K562 (cell line): ENCODE results near the gene LRRC14B. TPM values are rescaled to one million over a fixed set of nuclear protein-coding genes. Genes with fewer than 3 reads are reported as not detected.

Experiments used
- ARHGAP35 ChIP-seq: fragments of 450-650 bp; IDR thresholded peaks from 2 replicates; pipeline ENCODE4 v1.6.1; 2018; ENCODE audit not compliant: partially characterized antibody
- ARID1B ChIP-seq: fragments of 450-650 bp; IDR thresholded peaks from 2 replicates; pipeline ENCODE4 v1.6.1; 2016; ENCODE audit warnings: antibody characterized with exemption, mild to moderate bottlenecking, inconsistent platforms
- ATF1 ChIP-seq, 2 experiments: fragments of 450-650 bp in 1 of 2; IDR thresholded peaks; 2 replicates each; pipeline ENCODE4 v1.6.1; 2016; ENCODE audit warnings: missing compliant biosample characterization in 1 of 2, missing genetic modification characterization in 1 of 2
- ATF6 ChIP-seq: sonication (generic); formaldehyde crosslinking; IDR thresholded peaks from 2 replicates; pipeline ENCODE4 v1.4.0; 2020; ENCODE audit warnings: mild to moderate bottlenecking, missing genetic modification reagents
- ATF7 ChIP-seq: fragments of 450-650 bp; IDR thresholded peaks from 2 replicates; pipeline ENCODE4 v1.7.1; 2014; ENCODE audit warnings: mild to moderate bottlenecking, moderate library complexity
- CSDE1 ChIP-seq, 2 experiments: fragments of 450-650 bp; IDR thresholded peaks; 2 replicates each; pipeline ENCODE4 v1.6.1; 2016; ENCODE audit warnings: mild to moderate bottlenecking in 1 of 2
- CTBP1 ChIP-seq: fragments of 450-650 bp; IDR thresholded peaks from 2 replicates; pipeline ENCODE4 v1.6.1; 2016; ENCODE audit warnings: borderline replicate concordance
- ETV5 ChIP-seq: sonication (generic); formaldehyde crosslinking; IDR thresholded peaks from 2 replicates; pipeline ENCODE4 v1.4.0; 2020; ENCODE audit warnings: low read depth, mild to moderate bottlenecking, missing genetic modification reagents
- FOSL1 ChIP-seq: fragments of 200-800 bp; sonication (Bioruptor generic); conservative IDR thresholded peaks from 2 replicates; pipeline ENCODE4 v1.6.1; 2016; ENCODE audit warnings: missing genetic modification characterization, missing compliant biosample characterization
- GTF2F1 ChIP-seq: IDR thresholded peaks from 2 replicates; pipeline ENCODE4 v1.6.1; 2011; ENCODE audit warnings: low read depth, low read length, improper control_type of control experiment
- HDGF ChIP-seq: fragments of 450-650 bp; IDR thresholded peaks from 2 replicates; pipeline ENCODE4 v1.6.1; 2016
- PCBP1 ChIP-seq: fragments of 200-400 bp; formaldehyde crosslinking; IDR thresholded peaks from 2 replicates; pipeline ENCODE4 v1.6.1; 2018; ENCODE audit warnings: mild to moderate bottlenecking, low read depth, low read length; ENCODE audit not compliant: poor library complexity, severe bottlenecking
- PHB ChIP-seq: fragments of 250-450 bp; sonication (Bioruptor Pico); IDR thresholded peaks from 2 replicates; pipeline ENCODE4 v1.5.0; 2021
- POLR2G ChIP-seq: fragments of 200-400 bp; formaldehyde crosslinking; IDR thresholded peaks from 2 replicates; pipeline ENCODE4 v1.6.1; 2017; ENCODE audit warnings: low read depth, mild to moderate bottlenecking, antibody characterized with exemption, low read length, moderate library complexity
- POLR2H ChIP-seq: IDR thresholded peaks from 2 replicates; pipeline ENCODE4 v1.6.1; 2016; ENCODE audit warnings: missing genetic modification characterization, low read depth, mild to moderate bottlenecking, control low read depth, missing compliant biosample characterization, moderate library complexity
- RNF2 ChIP-seq: sonication (generic); IDR thresholded peaks from 2 replicates; pipeline ENCODE4 v1.6.1; 2016
- TAL1 ChIP-seq: fragments of 450-650 bp; IDR thresholded peaks from 2 replicates; pipeline ENCODE4 v1.6.1; 2016; ENCODE audit warnings: mild to moderate bottlenecking
- TOE1 ChIP-seq, 2 experiments: fragments of 450-650 bp in 1 of 2; sonication (generic) in 1 of 2; formaldehyde crosslinking in 1 of 2; IDR thresholded peaks; 2 replicates each; pipeline versions ENCODE4 v1.7.1 to v1.8.0; 2016 to 2022; ENCODE audit warnings: borderline replicate concordance in 2 of 2, mild to moderate bottlenecking in 2 of 2, antibody characterized with exemption in 1 of 2, inconsistent platforms in 1 of 2, low read depth in 1 of 2, missing genetic modification reagents in 1 of 2, moderate library complexity in 1 of 2
- ZFP91 ChIP-seq: sonication (generic); formaldehyde crosslinking; IDR thresholded peaks from 2 replicates; pipeline ENCODE4 v1.8.0; 2022; ENCODE audit warnings: mild to moderate bottlenecking, missing genetic modification reagents
- ZKSCAN3 ChIP-seq: fragments of 250-450 bp; sonication (Bioruptor Pico); IDR thresholded peaks from 2 replicates; pipeline ENCODE4 v1.4.0; 2020
- ZNF644 ChIP-seq: fragments of 200-800 bp; sonication (Bioruptor generic); IDR thresholded peaks from 2 replicates; pipeline ENCODE4 v1.6.1; 2016; ENCODE audit warnings: low read depth, missing genetic modification characterization, missing compliant biosample characterization
- polyA plus RNA-seq, 8 experiments: library from polyadenylated mRNA; depleted of rRNA in 4 of 8; stranded (reverse) in 5 of 8; unstranded in 3 of 8; fragments of >200 nt; fragmentation: Nextera tagmentation in 2 of 8; fragmentation: Illumina TruSeq in 1 of 8; extraction: Ambion mirVana in 2 of 8; extraction: Trizol in 1 of 8; gene quantifications; 2 replicates each; pipeline versions ENCODE4 v1.2.1 to v1.2.3, GENCODE V29; 2011 to 2014; ENCODE audit warnings: inconsistent platforms in 1 of 8, missing spikeins in 1 of 8
- total RNA-seq, 7 experiments: library from RNA; depleted of rRNA in 6 of 7; stranded (reverse); fragments of >200 nt in 6 of 7; fragmentation: Illumina TruSeq in 2 of 7; extraction: Trizol in 2 of 7; gene quantifications; 2 replicates each; pipeline versions ENCODE4 v1.2.1 to v1.2.3, GENCODE V29; 2011 to 2021; ENCODE audit warnings: low replicate concordance in 1 of 7
- TF ChIP-seq, protein P1 (sequence below): fragments of 250-450 bp; sonication (Bioruptor Pico); IDR thresholded peaks from 2 replicates; pipeline ENCODE4 v1.8.0; 2022; ENCODE audit warnings: moderate library complexity, mild to moderate bottlenecking, inconsistent platforms
- TF ChIP-seq, protein P2 (sequence below), 2 experiments: fragments of 450-650 bp; conservative IDR thresholded peaks; 2 replicates each; pipeline ENCODE4 v1.6.1; 2017; ENCODE audit warnings: mild to moderate bottlenecking in 2 of 2, moderate library complexity in 2 of 2

LRRC14B gene
- total and polyA plus RNA-seq, 9 of the 15 experiments (the other 6 are each of a cell fraction or from before 2014, with no cell fraction given): not detected

DNA sequence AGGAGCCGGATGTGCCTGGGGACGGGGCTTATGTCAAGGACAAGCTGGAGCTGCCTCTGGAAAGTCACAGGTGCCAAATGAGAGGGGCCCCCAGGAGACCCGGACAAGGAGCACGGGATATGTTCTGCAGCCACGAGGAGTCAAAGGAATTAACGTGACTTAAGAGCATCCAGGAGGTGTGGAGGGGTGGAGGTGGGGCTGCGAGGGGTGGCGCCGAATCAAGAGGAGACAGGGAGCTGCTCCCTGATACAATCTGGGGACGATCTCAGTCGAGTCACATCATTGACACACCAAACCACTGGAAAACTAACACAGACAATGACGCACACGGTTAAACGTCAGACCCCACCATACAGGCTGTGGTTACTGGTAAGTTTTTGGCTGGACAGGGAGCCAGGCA is 16.3 kb downstream of the LRRC14B start (continued):
- TF ChIP-seq CTBP1: peak; percentile 14; the same call in 1 of the 2 replicates
- TF ChIP-seq, protein P1, sequence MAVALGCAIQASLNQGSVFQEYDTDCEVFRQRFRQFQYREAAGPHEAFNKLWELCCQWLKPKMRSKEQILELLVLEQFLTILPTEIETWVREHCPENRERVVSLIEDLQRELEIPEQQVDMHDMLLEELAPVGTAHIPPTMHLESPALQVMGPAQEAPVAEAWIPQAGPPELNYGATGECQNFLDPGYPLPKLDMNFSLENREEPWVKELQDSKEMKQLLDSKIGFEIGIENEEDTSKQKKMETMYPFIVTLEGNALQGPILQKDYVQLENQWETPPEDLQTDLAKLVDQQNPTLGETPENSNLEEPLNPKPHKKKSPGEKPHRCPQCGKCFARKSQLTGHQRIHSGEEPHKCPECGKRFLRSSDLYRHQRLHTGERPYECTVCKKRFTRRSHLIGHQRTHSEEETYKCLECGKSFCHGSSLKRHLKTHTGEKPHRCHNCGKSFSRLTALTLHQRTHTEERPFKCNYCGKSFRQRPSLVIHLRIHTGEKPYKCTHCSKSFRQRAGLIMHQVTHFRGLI (CRISPR knock-in tag): no peak
- TF ChIP-seq CSDE1 (IDR thresholded peaks at IDR 0.05): no peak
- TF ChIP-seq TAL1: no peak
- TF ChIP-seq HDGF: no peak
- no peak for TF ChIP-seq POLR2G
- no peak for TF ChIP-seq ARID1B
- no peak for TF ChIP-seq ATF6 (CRISPR knock-in tag)
- TF ChIP-seq ATF1 (CRISPR knock-in tag; IDR thresholded peaks at IDR 0.05): no peak
- peak; percentile 43; the same call in 1 of the 2 replicates for TF ChIP-seq ATF1 (tag; IDR thresholded peaks at IDR 0.05)
- no peak for TF ChIP-seq ZKSCAN3
- no peak for TF ChIP-seq RNF2
- TF ChIP-seq PCBP1: no peak
- TF ChIP-seq ETV5 (CRISPR knock-in tag): 0 out of 2 replicates have a peak, but pooled peaks have one; percentile 28
- TF ChIP-seq, protein P2, sequence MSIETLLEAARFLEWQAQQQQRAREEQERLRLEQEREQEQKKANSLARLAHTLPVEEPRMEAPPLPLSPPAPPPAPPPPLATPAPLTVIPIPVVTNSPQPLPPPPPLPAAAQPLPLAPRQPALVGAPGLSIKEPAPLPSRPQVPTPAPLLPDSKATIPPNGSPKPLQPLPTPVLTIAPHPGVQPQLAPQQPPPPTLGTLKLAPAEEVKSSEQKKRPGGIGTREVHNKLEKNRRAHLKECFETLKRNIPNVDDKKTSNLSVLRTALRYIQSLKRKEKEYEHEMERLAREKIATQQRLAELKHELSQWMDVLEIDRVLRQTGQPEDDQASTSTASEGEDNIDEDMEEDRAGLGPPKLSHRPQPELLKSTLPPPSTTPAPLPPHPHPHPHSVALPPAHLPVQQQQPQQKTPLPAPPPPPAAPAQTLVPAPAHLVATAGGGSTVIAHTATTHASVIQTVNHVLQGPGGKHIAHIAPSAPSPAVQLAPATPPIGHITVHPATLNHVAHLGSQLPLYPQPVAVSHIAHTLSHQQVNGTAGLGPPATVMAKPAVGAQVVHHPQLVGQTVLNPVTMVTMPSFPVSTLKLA (conservative IDR thresholded peaks at IDR 0.05): 0 out of 4 replicates have a peak, but pooled peaks of 1 of the 2 experiments have one; percentile 18
- no peak for TF ChIP-seq ZFP91 (CRISPR knock-in tag)
- TF ChIP-seq FOSL1: peak; percentile 45; the same call in 1 of the 2 replicates
- TF ChIP-seq ATF7: peak; percentile 43
- no peak for TF ChIP-seq GTF2F1
- no peak for TF ChIP-seq PHB (CRISPR knock-in tag)
- TF ChIP-seq TOE1 (IDR thresholded peaks at IDR 0.05; ENCODE audit: borderline replicate concordance): no peak
- TF ChIP-seq TOE1 (CRISPR knock-in tag; IDR thresholded peaks at IDR 0.05; ENCODE audit: borderline replicate concordance, low read depth): no peak
- no peak for TF ChIP-seq POLR2H (tag)
- TF ChIP-seq ARHGAP35: no peak
- no peak for TF ChIP-seq ZNF644 (tag)
